ENCODE results near the gene NR2C2AP. TPM values are rescaled to one million over a fixed set of nuclear protein-coding genes. Genes with fewer than 3 reads are reported as not detected.
A peak's percentile ranks its signal among the peaks of the same experiment; 100 is the strongest.

NR2C2AP gene
- total and polyA plus RNA-seq, 2 of the 4 experiments (the other 2 are of a cell fraction), result 5.4 to 9.0 TPM

GRCh38 chr19:19201697-19202630 is 1.2 kb downstream of the NR2C2AP start (continued):
- TF ChIP-seq, protein P1, sequence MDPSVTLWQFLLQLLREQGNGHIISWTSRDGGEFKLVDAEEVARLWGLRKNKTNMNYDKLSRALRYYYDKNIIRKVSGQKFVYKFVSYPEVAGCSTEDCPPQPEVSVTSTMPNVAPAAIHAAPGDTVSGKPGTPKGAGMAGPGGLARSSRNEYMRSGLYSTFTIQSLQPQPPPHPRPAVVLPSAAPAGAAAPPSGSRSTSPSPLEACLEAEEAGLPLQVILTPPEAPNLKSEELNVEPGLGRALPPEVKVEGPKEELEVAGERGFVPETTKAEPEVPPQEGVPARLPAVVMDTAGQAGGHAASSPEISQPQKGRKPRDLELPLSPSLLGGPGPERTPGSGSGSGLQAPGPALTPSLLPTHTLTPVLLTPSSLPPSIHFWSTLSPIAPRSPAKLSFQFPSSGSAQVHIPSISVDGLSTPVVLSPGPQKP (IDR thresholded peaks at IDR 0.05; ENCODE audit: borderline replicate concordance, low read depth, low read length), result no peak

DNA sequence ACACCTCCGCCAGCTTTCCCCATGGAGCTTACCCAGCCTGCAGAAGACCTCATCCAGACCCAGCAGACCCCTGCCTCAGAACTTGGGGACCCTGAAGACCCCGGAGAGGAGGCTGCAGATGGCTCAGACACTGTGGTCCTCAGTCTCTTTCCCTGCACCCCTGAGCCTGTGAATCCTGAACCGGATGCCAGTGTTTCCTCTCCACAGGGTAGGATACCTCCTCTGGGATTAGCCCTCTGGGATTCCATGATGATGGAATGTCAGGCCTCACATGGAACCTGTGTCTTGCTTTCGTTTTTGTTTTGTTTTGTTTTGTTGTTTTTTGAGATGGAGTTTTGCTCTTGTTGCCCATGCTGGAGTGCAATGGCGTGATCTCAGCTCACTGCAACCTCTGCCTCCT is 9.3 kb downstream of the NR2C2AP start:
- ChIA-PET POLR2A (ENCODE audit: unreplicated experiment) (interaction anchor here (1.1 kb wide), 1 partner anchor 9 kb away, joined by 6 read pairs; the partner anchor contains the start of gene NR2C2AP), CTCF (no interaction called here)
- peaks cover 6% of the 10 kb centered on the region; the same call in 1 of the 2 replicates for H3K4me1 ChIP-seq (ENCODE audit: control insufficient read depth, insufficient read depth, low read length)
- H3K9ac ChIP-seq (ENCODE audit: low read depth, low read length), result no peak overlapping the region
- no peak overlapping the region for H3K56ac ChIP-seq (ENCODE audit: extremely low read depth, insufficient read depth, low read length)
- intact Hi-C loops (cut with micrococcal nuclease) (loop anchor here (2.0 kb wide), 1 partner anchor 127 kb away; the partner anchor contains the start of genes MAU2 and SUGP1), dilution Hi-C loops (cut with HindIII; ENCODE audit: low sequenced_read_pairs, unreplicated experiment) (no loop called here), in situ Hi-C loops (cut with MboI; ENCODE audit: low sequenced_read_pairs) (no loop called here)
- no peaks in the 10 kb centered on the region for H3K27me3 ChIP-seq (ENCODE audit: control insufficient read depth, insufficient read depth, low read length)
- no peak overlapping the region for H2AK9ac ChIP-seq (replicated peaks; ENCODE audit: low read depth, low read length, poor library complexity)
- H2AFZ ChIP-seq (replicated peaks; ENCODE audit: low read length, poor library complexity), result no peak overlapping the region
- BruUV-seq (replicated peaks), result no TSS peak
- peaks cover 24% of the 10 kb centered on the region for H3K36me3 ChIP-seq (ENCODE audit: control insufficient read depth, insufficient read depth, low read length)
- H2AK5ac ChIP-seq (ENCODE audit: low read depth, low read length), result peak overlapping the region; percentile 30; the same call in 1 of the 2 replicates
- no peak overlapping the region for H4K91ac ChIP-seq (ENCODE audit: insufficient read depth, low read depth, low read length)
- peaks cover 38 to 64% of the 10 kb centered on the region in 2 experiments for H3K79me1 ChIP-seq (ENCODE audit: low read depth in 1 of 2, low read length in 2 of 2)
- H4K8ac ChIP-seq (ENCODE audit: low read depth in 2 of 2, low read length in 2 of 2), result no peak overlapping the region
- H3K9me1 ChIP-seq (ENCODE audit: insufficient read depth, low read length), result no peaks in the 10 kb centered on the region; the same call in 1 of the 2 replicates
- peaks cover 9% of the 10 kb centered on the region for H4K20me1 ChIP-seq (ENCODE audit: insufficient read depth, low read length)
- H3K4me2 ChIP-seq (ENCODE audit: low read depth, low read length), result peak overlapping the region; percentile 92; the same call in 1 of the 2 replicates
- H2BK120ac ChIP-seq (ENCODE audit: low read depth, low read length), result no peak overlapping the region
- no peak overlapping the region for H2BK20ac ChIP-seq (ENCODE audit: low read depth, low read length)
- WGBS, 2 experiments (ENCODE audit: extremely low coverage in 2 of 2, insufficient read length in 1 of 2), result 78% methylated on average over 3 of the region's 5 CpGs; no CpG with 5 or more reads in 1 of the 2 experiments
- H3K14ac ChIP-seq (replicated peaks; ENCODE audit: low read depth, low read length), result no peak overlapping the region
- H2BK15ac ChIP-seq (ENCODE audit: low read depth, low read length), result no peak overlapping the region
- no peak overlapping the region for H3K4me3 ChIP-seq (ENCODE audit: insufficient read depth, low read depth, low read length)
- H4K5ac ChIP-seq (ENCODE audit: low read depth, low read length), result no peak overlapping the region
- H2BK5ac ChIP-seq (ENCODE audit: low read depth, low read length, poor library complexity, severe bottlenecking), result no peak overlapping the region
- DNase-seq, result no peak
- H3K23ac ChIP-seq (ENCODE audit: low read depth, low read length), result no peak overlapping the region
- H3K18ac ChIP-seq (ENCODE audit: low read depth, low read length), result no peak overlapping the region
- no peaks in the 10 kb centered on the region for H3K9me3 ChIP-seq (ENCODE audit: control insufficient read depth, insufficient read depth, low read length)
- H3K27ac ChIP-seq (ENCODE audit: insufficient read depth, low read length), result no peak overlapping the region
- no peak for ATAC-seq (ENCODE audit: low read depth)
- H3K4ac ChIP-seq (ENCODE audit: low read depth, low read length), result no peak overlapping the region
- TF ChIP-seq, protein P1 (IDR thresholded peaks at IDR 0.05; ENCODE audit: borderline replicate concordance, low read depth, low read length), result no peak
- TF ChIP-seq CEBPB (IDR thresholded peaks at IDR 0.05; ENCODE audit: low read depth, low read length) (no peak), BHLHE40 (IDR thresholded peaks at IDR 0.05; ENCODE audit: low read depth, low read length) (no peak), FOS (IDR thresholded peaks at IDR 0.05; ENCODE audit: low read depth, low read length) (no peak), POLR2A (IDR thresholded peaks at IDR 0.05; ENCODE audit: low read depth, low read length) (no peak), SMC3 (IDR thresholded peaks at IDR 0.05; ENCODE audit: low read depth, low read length) (no peak), CTCF (conservative IDR thresholded peaks at IDR 0.05; ENCODE audit: low read depth, low read length) (no peak), RAD21 (IDR thresholded peaks at IDR 0.05; ENCODE audit: low read length) (no peak), MAZ (IDR thresholded peaks at IDR 0.05; ENCODE audit: borderline replicate concordance, low read depth, low read length) (no peak), RFX5 (IDR thresholded peaks at IDR 0.05; ENCODE audit: low read depth, low read length) (no peak), CHD1 (IDR thresholded peaks at IDR 0.05; ENCODE audit: low read depth, low read length) (no peak)

Data from IMR-90 (cell line).